ENCODE data around the gene ATPAF1. TPM values are rescaled to one million over a fixed set of nuclear protein-coding genes. Genes with fewer than 3 reads are reported as not detected.
"Not testable (repeated sequence)": the region's sequence is repeated elsewhere in the genome, so short reads cannot be mapped to it uniquely, and the experiment has no call there.

ATPAF1 gene, protein sequence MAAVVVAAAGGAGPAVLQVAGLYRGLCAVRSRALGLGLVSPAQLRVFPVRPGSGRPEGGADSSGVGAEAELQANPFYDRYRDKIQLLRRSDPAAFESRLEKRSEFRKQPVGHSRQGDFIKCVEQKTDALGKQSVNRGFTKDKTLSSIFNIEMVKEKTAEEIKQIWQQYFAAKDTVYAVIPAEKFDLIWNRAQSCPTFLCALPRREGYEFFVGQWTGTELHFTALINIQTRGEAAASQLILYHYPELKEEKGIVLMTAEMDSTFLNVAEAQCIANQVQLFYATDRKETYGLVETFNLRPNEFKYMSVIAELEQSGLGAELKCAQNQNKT
- total RNA-seq, result 37.7 TPM

- DNase-seq, result peak; percentile 60
Observed at GRCh38 chr1:46667782-46668760, at the start of gene ATPAF1. Gene ATPAF1 (minus strand): TSS chr1:46668364. CDS start chr1:46668322, 42 bp downstream.

GRCh38 chr1:46717654-46718053 lies 49.5 kb upstream of the ATPAF1 start:
- DNase-seq, result no peak

- no peak for DNase-seq
Observed at GRCh38 chr1:46714976-46715375, 46.8 kb upstream of the ATPAF1 start.

DNA sequence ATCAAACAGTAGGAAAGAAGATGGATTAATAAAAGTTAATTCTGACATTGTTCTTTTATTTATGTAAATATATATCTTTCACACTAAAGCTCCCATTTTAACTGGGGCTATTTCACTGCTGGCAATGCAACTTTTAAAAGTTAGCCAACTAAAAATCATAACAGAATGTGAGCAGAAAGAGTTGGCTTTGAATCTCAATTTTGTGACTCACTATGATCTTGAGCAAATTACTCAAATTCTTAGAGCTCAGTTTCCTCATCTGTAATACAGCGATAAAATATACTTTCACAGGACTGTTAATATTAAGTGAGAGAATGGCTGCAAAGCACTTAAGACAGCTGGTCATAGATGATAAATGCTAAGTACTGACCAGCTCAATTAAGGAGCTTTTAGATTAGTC lies 40.0 kb upstream of the ATPAF1 start:
- no peak for DNase-seq

- DNase-seq, result no peak
Observed at GRCh38 chr1:46705408-46705807, 37.2 kb upstream of the ATPAF1 start.

- DNase-seq, result no peak
Observed at GRCh38 chr1:46703927-46704641, 35.9 kb upstream of the ATPAF1 start.

DNA sequence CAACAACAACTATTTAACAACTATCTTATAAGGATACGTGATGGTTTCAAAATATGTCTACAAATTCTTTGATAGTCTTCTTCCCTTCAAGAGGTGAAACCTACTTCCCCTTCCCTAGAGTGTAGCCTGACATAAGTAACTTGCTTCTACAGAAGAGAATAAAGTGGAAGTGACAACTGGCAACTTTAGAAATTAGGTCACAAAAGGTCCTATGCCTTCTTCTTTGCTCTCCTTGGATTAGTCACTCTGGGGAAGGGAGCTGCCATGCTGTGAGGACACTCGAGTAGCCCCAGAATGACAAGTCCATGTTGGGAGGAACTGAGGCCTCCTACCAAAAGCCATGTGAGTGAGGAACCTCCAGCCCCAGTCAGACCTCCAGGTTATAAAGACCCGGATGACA lies 31.5 kb upstream of the ATPAF1 start:
- DNase-seq, result no peak

GRCh38 chr1:46697053-46697452 lies 28.9 kb upstream of the ATPAF1 start:
- no peak for DNase-seq

GRCh38 chr1:46694676-46695075 lies 26.5 kb upstream of the ATPAF1 start:
- not testable (repeated sequence) for DNase-seq

DNA sequence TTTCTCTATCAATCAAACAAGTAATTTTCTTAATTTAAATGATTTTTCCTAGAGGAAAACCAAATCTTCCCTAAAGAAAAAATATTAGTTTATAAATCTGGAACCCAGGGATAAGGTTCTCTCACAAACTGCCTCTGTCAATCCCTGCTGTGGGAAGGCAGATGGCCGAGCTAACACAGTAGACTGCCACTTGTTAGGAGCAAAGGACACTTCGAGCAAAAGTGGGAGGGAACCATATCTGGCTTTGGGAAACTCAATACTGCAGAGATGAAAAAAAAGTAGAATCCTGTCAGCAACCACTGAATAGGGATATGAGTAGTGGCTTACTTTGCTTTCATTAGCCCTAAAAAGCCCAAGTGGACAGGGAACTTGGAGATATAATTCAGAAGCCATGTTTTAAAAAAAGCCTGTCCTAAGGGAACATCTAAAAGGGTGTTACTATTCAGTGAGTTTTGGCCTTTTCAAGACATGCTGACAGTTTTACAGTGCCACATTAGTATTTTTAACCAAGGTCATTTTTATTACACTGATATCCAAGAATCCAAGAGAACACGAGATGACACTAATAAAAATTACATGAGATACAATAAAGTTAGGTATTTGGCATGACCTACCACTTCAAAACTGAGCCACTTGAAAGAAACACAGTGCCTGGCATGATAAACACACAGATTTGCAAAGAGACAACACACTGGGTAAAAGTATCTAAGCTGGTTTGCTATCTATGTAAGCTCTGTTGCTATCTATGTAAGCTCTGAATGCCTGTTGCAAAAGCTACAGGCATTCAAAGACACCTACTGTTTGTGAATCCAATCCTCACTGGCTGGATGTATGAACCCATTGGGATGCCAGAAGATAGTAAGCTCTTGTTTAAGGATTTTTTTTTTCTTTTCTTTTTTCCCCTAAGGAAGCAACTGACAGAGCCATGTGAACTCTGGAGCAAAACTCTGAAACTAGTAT lies 24.9 kb upstream of the ATPAF1 start:
- no peak for DNase-seq

- DNase-seq, result no peak
Observed at GRCh38 chr1:46691997-46692790, 24.0 kb upstream of the ATPAF1 start.

GRCh38 chr1:46690931-46691421 lies 22.8 kb upstream of the ATPAF1 start:
- no peak for DNase-seq

- DNase-seq, result no peak
Observed at GRCh38 chr1:46689897-46690296, 21.7 kb upstream of the ATPAF1 start.

DNA sequence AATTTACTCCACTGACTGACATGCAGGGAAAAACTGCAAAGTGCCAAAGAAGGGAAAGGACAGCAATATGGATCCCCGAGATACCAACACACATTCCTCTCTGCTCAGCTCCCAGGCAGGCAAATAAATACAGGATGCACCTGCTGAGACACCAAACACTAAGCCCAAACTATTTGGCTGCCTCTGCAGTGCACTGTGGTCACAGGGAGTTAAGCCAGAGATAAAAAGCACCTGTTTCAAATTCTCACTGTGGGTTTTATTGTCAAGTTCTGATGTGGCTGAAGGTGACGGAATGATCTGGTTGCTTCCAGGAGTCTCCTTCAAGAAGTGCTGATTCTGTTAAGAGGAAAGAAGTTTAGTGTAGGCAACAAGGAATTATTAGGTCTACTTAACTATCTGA lies 21.2 kb upstream of the ATPAF1 start:
- DNase-seq, result no peak

- no peak for DNase-seq
Observed at GRCh38 chr1:46687921-46688509, 19.9 kb upstream of the ATPAF1 start.

GRCh38 chr1:46687093-46687659 lies 19.0 kb upstream of the ATPAF1 start:
- no peak for DNase-seq

- DNase-seq, result no peak
Observed at GRCh38 chr1:46686255-46686654, 18.1 kb upstream of the ATPAF1 start.

GRCh38 chr1:46684670-46685069 lies 16.5 kb upstream of the ATPAF1 start:
- DNase-seq, result no peak

DNA sequence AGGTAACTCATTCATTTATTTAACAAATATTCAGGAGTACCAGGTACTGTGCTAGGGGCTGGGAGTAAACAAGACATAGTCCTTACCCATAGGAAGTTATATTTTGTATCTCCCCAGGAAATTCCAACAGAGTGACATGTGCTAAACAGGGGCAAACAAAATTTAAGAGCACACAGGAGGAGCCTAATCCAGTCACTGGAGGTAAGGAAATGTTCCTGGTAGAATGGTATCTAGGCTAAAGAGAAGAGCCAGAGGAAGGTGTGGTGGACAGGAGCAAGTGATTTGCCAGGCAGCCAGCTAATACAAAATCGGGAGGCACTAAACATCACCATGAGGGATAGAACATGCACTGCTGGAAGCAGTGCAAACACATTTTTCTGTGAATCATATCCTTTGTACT lies 13.9 kb upstream of the ATPAF1 start:
- no peak for DNase-seq

Measured in occipital lobe (tissue), 2 donors.